Activated CD8-positive, alpha-beta memory T cell treated with anti-CD3 and anti-CD28 coated beads for 1 hour (primary cell): ENCODE data around the gene IQCH.

Source experiments
- DNase-seq, 2 donors: peaks; one replicate each; pipeline ENCODE4 v3.0.0-alpha.2; 2020; ENCODE audit warnings: low read depth in 1 of 2; ENCODE audit errors: extremely low read depth in 1 of 2

Gene IQCH

DNA sequence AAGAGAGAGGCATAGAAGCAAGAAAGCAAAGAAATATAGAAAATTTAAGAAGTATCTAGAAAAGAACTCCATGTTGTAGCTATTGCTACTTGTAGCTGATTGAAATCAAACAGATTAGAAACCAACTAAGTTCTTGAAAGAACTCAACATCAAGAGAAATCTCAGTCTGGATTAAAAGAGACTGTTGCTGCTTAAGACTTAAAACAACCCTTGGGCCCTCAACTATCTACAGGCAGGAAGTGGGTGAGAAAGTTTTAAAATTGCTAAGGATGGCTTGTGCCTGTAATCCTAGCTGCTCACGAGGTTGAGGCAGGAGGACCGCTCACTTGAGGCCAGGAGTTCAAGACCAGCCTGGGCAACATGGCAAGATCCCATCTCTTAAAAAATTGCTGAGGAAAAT, 227.1 kb downstream of the IQCH start:
- no peak for DNase-seq

DNA sequence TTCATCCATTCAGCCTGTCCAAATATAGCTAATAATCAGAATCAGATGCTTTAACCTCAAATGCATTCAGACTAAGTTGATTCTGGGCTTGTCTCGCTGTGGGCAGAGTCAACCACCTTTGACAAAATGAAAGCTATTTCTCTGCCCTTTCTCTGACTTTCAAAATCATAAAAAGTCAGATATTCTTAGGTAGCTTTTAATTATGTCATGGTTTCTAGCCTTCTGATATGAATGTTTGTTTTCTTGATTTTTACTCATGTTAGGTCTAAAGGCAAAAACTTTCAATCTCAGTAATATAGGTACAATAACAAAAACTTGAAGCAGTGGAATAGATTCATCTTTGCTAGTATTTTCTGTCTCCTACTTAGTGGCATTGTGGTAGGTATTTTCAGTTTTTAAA, 241.0 kb downstream of the IQCH start:
- DNase-seq, result no peak

DNA sequence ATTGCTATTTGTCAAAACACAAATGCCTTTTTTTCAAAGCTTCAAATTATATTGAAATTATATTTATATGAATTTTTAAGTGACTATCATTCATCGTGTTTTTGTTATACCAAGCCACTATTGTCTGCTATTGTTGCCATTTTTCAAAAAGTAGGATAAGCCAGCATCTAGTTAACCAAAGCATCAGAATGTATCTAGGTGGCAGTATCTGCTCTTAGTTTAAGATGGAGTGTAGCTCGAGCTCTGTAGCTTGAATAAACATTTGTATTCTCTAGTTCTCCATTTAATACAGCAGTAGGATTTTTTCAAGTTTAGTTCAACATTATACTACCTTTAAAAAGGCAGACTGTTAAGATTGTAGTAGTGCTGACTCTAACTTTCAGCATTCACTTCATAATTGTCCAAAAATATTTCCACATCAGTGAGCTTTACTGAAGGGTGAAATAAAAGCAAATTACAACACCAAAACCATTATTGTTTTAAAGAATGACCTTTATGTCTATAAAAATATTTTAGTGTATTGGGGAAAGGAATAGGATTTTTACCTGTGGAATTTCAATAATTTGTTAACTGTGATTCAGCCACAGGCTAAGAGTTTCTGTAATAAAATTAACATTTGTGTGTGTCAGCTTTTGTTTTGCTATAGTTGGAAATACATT, 246.7 kb downstream of the IQCH start:
- DNase-seq, result no peak

DNA sequence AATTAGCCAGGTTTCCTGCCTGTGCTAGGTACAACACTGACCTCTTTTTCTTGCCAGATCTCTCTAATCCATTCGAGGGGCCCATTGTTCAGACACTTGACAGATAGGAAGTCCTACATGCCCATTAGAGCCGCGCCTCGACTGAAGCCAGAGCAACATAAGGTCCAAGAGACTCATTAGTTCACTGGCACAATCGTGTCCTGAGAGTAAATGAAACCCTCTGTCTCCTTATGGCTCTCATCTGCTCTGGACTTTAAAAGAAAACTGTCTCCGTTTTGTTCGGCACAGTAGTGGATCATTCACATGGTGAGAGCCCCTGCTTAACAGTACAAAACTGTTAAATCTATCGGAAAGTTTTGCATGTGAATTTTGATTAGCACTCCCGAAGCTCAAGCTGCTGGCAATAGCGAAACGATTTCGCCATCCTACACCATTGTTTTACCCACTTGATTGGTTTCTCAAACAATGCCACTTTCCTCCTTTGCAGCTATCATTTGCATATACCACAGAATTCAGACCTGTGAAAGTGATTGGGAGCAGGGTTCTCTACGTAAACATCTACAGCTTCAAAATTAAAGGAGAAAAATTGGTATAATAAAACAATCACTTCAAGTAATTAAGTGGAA, 247.4 kb downstream of the IQCH start:
- no peak for DNase-seq

DNA sequence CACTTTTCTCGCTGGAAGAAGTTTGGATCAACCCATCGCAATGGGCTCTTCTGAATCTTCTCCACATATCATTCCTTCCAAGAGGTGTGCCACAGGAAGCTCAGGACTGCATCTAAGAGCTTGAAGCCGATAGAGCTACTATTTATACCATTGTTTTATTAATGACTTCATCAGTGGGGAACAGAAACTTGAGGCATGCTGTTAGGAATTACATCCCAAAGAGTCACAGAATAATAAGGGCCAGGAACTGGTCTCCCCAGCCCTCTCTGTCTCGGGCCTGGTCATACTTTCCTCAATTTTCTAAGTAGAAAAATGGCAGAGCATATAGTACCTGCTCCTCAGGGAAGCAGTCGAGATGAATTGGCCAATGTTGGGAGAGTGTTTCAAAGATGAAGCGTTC, 249.5 kb downstream of the IQCH start:
- DNase-seq, result no peak

DNA sequence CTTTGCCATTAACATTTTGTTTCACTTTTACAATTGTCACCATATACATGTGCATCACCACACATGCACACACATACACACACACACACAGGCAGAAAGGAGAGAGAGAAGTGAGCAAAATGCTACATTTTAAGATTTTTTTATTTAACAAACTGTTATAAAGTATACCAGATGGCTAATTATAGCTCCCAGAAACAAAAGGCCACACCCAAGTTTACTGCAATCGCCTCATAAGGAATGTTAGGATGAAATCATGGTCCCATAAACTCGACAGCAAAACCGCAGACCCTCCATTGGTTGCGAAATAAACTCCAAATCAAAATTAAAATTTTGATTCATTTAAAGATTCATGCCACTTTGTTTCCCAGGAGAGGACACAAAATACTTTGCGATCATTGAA, 250.2 kb downstream of the IQCH start:
- no peak for DNase-seq

DNA sequence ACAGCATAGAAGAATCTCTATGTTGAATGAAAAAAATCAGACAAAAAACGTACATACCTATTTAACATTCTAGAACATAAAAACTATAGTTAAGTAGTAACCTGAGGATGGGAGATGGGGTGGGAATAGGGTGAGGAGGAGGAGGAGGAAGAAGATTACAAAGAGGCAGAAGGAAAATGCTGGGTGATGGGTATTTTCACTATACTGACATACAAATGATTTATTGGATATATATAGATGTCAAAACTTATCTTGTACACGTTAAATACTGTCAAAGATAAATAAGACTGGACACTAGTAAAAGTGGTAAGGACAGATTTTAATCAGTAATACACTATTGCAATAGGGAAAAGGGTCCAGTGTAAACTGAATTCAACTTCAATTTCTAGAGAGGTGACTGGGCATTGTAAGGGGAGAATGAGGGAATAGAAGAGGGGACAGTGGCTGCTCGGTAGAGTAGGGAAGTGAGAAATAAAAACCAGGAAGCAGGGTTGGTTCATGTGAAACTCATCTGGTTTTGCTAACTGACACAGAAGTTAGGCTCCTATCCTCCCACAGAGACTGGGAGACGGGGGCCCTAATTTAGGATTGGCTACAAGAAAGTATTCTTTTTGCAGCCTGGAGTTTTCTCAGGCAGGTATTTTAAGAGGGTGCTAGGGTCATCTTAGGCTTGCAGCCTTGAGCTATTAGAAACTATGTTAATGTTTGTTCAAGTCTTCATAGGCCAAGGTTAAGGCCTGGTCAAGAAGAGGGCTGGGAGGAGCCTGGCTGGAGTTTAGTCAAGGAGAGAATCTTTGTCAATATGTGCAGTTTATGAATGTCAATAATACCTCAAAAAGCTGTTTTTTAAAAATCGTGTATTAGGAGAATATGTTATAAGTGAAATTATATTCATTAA, 251.3 kb downstream of the IQCH start:
- DNase-seq, result no peak

DNA sequence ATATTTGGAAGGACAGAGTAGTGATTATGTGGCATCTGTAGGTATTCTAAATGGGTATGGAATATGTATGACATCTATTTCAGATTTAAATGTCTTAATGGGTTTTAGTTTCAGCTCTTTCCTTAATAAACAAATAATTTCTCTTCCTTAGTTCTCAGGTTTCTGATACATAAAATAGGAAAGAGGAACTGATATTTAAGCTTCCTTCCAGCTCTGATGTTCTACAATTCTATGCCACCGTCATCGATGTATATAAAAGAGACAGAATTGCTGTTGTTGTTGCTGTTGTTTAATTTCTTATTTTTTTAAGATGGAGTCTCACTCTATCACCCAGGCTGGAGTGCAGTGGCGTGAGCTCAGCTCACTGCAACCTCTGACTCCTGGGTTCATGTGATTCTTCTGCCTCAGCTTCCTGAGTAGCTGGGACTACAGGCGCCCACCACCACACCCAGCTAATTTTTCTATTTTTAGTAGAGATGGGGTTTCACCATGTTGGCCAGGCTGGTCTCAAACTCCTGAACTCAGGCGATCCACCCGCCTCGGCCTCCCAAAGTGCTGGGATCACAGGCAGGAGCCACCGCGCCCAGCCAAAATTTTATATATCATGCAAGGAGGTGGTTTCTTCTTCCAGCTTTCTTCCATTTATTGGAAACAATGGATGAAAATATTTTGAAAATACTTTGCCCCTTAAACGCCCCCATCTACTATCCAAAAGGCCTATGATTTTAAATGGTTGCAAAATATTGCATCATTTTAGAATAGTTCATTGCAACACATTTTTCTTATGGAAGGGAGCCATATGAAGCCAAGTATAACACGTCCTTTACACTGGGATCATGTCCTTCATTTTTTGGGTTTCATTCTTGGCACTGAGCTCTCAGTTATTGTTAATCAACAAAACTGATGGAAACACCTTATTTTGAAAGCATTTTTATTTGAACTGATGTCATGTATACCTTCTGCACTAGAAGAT, 252.5 kb downstream of the IQCH start:
- no peak for DNase-seq

DNA sequence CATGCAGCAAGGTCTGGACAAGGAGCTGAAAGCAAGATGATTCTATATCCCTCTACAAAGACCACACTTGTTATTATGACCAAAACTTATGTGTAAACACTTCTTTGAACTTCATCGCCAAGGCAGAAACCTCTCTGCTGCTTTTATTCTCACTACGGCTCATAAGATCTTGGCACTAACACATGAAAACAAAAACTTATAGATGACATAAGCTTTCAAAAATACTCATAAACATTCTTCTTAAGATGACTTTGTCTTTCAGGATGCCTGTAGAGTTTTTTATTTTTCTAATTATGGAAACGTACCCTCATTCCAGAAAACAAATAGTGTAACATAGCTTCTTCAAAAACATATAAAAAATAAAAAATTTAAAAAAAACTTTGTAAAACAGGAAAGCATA, 253.8 kb downstream of the IQCH start:
- DNase-seq, result no peak

DNA sequence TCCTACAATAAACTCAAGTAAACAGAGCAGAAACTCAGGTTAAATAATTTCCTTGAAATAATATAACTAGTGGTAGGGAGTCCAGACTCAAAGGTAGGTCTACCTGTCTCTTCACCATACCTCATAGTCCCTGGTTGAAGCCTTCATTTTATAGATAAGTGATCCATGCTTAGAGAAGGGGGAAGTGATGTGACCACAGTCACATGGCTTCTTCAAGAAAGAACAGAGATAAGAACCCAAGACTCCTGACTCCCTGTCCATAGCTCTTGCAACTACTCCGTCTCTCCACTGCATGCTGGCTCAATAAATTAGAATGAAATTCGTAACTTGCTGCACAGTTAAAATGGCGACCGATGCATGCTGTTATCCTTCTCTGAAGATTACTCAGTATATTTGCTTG, 255.3 kb downstream of the IQCH start:
- DNase-seq, result no peak

DNA sequence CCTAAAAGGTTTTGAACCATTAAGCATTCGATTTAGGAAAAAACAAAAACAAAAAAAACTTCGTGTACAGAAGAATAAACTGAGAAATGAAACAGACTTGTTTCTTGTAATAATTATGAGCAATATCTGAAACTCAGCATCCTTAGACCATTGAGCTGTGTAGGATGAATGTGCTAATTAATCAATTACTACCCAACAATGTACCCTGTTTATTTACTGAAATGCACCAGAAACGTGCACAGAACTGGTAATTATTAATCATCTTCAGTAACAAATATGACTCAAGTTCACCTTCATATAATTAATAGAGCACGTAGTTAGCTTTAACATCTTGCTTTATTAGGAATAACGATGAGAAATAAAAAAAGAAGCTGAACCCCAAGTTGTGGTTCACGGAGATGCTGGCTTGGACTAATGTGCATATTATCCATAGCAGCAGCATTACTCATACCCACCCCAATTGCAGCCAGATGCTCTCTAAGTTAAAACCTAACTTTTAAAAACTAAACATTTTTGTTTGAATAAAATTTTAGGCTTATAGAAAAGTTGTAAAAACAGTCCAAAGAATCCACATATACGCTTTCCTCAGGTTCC, 256.1 kb downstream of the IQCH start:
- no peak for DNase-seq

DNA sequence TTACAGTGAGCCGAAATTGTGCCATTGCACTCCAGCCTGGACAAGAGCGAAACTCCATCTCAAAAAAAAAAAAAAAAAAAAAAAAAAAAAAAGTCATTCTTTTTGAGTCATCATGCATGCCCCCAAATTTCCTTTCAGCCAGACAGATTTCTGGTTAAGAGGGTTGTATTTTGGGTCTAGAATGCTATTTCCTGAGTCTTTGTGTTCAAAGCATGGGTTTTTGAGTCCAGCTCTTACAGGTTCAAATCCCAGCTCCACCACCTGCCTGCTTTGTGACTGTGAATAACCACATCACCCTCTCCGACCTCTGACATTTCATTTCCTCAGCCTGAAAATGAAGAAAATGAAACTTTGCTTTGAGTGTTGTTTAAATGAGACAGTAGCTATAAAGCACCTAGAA, 257.0 kb downstream of the IQCH start:
- DNase-seq, result no peak

DNA sequence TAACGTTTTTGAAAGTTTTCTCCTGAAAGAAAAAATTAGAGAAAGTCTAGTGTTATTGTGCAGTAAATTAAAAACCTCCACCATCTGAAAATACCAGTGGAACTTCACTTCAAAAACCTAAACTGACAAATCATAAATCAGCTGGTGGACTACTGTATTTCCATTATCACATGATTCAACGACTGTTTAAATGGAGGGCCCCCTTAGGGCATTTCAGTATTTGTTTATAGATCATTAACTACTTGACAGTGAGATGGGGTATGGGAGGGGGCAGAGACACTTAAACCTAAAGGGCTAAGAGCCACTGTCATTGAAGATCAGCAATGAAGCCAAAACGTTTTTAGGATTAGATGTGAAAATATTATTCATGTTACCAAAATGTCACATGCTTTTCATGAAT, 257.6 kb downstream of the IQCH start:
- DNase-seq, result no peak

DNA sequence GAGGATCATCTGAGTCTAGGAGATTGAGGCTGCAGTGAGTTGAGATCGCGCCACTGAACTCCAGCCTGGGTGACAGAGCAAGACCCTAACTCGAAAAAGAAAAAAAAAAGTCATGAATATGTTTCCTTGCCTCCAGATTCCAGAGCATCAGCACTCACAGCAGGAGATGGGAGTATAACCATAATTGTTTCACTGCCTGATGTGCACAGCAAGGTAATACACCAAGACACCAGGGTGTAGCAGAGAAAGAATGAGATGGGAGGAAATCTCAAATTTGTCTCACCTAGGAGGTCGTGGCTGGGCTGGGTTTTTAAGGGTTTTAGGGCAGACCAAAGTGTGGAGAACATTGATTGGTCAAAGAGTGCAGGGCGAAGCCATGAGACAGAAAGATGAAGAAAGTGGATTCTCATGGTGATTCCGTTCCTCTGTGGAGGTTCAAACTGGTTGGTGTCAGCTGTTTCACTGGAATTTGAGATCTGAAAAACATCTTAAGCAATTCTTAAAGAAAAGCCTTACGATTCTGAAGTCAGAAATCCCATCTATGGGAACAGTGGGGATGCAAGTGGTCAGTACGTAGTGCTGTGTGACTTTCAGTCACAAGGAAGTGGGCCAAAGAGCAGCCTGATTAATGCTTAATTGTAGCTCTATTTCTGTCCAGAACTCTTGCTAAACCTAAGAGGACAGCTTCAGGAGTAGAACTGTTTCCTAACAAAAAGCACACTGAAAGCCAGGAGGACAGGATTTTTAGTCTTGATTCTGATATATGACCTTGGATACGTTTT, 258.5 kb downstream of the IQCH start:
- no peak for DNase-seq

DNA sequence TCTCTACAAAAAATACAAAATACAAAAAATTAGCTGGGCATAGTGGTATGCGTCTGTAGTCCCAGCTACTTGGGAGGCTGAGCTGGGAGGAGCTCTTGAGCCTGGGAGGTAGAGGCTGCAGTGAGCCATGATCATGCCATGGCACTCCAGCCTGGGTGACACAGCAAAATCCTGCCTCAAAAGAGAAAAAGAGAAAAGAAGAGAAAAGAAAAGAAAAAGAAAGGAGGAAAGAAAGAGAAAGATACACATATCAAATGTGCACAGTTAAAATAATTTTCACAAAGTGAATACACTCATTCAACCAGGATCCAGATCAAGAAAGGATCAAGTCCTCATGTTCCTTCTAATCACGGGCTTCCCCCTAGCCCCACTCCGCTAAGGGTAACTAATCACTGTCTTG, 260.5 kb downstream of the IQCH start:
- no peak for DNase-seq

DNA sequence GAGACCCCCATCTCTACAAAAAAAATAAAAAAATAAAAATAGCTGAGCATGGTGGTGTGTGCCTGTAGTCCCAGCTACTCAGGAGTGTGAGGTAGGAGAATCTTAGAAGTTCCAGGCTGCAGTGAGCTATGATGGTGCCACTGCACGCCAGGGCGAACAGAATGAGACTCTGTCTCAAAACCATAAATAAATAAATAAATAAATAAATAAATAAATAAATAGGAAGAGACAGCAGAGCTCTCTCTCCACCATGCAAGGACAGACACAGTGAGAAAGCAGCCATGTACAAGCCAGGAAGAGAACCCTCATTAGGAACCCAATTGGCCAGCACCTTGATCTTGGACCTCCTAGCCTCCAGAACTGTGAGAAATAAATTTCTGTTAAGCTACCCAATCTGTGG, 261.0 kb downstream of the IQCH start:
- no peak for DNase-seq

DNA sequence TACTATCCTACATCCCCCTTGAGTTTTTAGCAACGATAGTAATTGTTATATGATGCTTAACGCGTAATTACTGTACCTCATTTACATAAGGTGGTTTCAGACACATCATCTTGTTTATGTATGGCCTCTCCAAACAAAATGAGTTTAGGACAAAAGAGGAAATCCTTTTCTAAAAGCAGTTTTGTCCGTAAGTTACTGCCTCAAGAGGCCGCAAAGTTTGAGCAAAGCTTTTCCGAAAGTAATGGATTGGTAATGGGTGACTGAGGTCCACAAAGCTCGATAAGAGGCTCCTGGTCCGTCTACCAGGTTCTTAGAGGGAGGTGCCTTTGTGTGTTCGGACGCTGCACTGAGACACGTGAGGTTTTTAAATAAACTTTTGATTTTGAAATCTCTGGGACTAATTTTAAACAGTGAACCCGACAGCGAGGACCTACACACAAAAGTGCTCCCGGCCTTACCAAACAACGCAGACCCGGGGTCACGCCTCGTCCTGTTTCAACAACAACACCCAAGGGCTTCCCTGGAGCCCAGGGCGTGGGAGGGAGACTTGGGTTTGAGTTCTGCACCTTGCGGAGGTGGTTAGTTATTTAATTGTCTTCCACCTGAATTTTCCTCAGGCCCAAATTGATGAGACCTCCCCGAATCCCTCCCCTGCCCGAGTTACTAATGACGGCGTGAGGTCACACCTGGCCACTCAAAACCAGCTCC, 265.9 kb downstream of the IQCH start:
- DNase-seq, result no peak

DNA sequence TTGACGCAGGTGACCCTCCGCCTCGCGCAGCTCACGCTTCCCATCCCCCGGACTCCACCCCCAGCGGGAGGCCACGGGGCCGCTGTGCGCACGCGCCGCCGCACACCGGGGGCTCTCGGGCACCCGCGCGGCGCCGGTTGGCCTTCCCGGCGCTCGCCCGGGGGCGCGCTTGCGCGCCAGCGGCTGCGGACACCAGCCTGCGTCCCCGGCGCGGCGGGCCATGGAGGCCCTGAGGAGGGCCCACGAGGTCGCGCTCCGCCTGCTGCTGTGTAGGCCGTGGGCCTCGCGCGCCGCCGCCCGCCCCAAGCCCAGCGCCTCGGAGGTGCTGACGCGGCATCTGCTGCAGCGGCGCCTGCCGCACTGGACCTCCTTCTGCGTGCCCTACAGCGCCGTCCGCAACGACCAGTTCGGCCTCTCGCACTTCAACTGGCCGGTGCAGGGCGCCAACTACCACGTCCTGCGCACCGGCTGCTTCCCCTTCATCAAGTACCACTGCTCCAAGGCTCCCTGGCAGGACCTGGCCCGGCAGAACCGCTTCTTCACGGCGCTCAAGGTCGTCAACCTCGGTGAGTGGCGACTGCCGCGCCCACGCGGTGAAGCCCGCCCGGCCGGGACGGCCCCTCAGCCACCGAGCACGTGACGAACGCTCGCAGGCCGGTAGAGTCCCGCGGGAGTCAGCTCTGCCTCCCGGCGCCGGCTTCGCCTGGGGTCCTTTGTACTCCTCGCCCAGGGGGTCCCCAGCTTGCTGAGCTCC, 266.6 kb downstream of the IQCH start, which contains the start of gene C15orf61:
TSS of gene C15orf61 (plus strand) at position 103 of the 754 bp plus-strand sequence. CDS start at position 221, 118 bp downstream.
- DNase-seq, result peak; percentile 39 to 80
